HepG2 (cell line): ENCODE results near the gene TIGD6. TPM values are rescaled to one million over a fixed set of nuclear protein-coding genes. Genes with fewer than 3 reads are reported as not detected.

Experiments
- BRCA1 ChIP-seq: sonication (generic); formaldehyde crosslinking; IDR thresholded peaks from 2 replicates; pipeline ENCODE4 v1.4.0; 2020; ENCODE audit warnings: missing genetic modification reagents
- CC2D1A ChIP-seq: sonication (generic); formaldehyde crosslinking; IDR thresholded peaks from 2 replicates; pipeline ENCODE4 v1.8.1; 2023; ENCODE audit warnings: mild to moderate bottlenecking, missing genetic modification reagents
- HDAC6 ChIP-seq: fragments of 200-600 bp; sonication (generic); IDR thresholded peaks from 2 replicates; pipeline ENCODE4 v1.7.0; 2017; ENCODE audit warnings: mild to moderate bottlenecking, antibody characterized with exemption, low read length, low read depth
- HNF4A ChIP-seq: sonication (generic); formaldehyde crosslinking; IDR thresholded peaks from 2 replicates; pipeline ENCODE4 v1.4.0; 2020; ENCODE audit warnings: missing genetic modification reagents
- MAFF ChIP-seq: IDR thresholded peaks from 2 replicates; pipeline ENCODE4 v1.6.1; 2011; ENCODE audit warnings: low read depth, low read length, improper control_type of control experiment
- MAZ ChIP-seq, 2 experiments: sonication (generic) in 1 of 2; formaldehyde crosslinking in 1 of 2; IDR thresholded peaks; 2 replicates each; pipeline versions ENCODE4 v1.5.0 to v1.6.1; 2012 to 2020; ENCODE audit warnings: low read depth in 2 of 2, mild to moderate bottlenecking in 2 of 2, borderline replicate concordance in 1 of 2, improper control_type of control experiment in 1 of 2, low read length in 1 of 2, missing genetic modification reagents in 1 of 2, moderate library complexity in 1 of 2
- PRDM15 ChIP-seq: sonication (generic); formaldehyde crosslinking; IDR thresholded peaks from 2 replicates; pipeline ENCODE4 v1.4.0; 2020; ENCODE audit warnings: missing genetic modification reagents
- SIX1 ChIP-seq: sonication (generic); formaldehyde crosslinking; IDR thresholded peaks from 2 replicates; pipeline ENCODE4 v1.4.0; 2020; ENCODE audit warnings: missing genetic modification reagents, borderline replicate concordance
- SMC3 ChIP-seq: IDR thresholded peaks from 2 replicates; pipeline ENCODE4 v1.6.1; 2011; ENCODE audit warnings: low read length, improper control_type of control experiment
- TMF1 ChIP-seq: sonication (generic); formaldehyde crosslinking; IDR thresholded peaks from 2 replicates; pipeline ENCODE4 v1.8.1; 2022; ENCODE audit warnings: low read depth, missing genetic modification reagents
- ZBTB49 ChIP-seq: sonication (generic); formaldehyde crosslinking; IDR thresholded peaks from 2 replicates; pipeline ENCODE4 v1.4.0; 2020; ENCODE audit warnings: missing genetic modification reagents, borderline replicate concordance
- ZNF431 ChIP-seq: sonication (generic); formaldehyde crosslinking; IDR thresholded peaks from 2 replicates; pipeline ENCODE4 v1.9.0; 2022; ENCODE audit warnings: missing genetic modification reagents, low read depth, mild to moderate bottlenecking, borderline replicate concordance
- ZNF501 ChIP-seq: sonication (generic); formaldehyde crosslinking; IDR thresholded peaks from 2 replicates; pipeline ENCODE4 v1.5.1; 2020; ENCODE audit warnings: mild to moderate bottlenecking, moderate library complexity, missing genetic modification reagents
- ZNF546 ChIP-seq: sonication (generic); formaldehyde crosslinking; conservative IDR thresholded peaks from 2 replicates; pipeline ENCODE4 v1.8.1; 2023; ENCODE audit warnings: mild to moderate bottlenecking, missing genetic modification reagents
- ZNF644 ChIP-seq: IDR thresholded peaks from 2 replicates; pipeline ENCODE4 v1.6.1; 2016; ENCODE audit warnings: low read depth
- ZNF687 ChIP-seq: sonication (generic); formaldehyde crosslinking; IDR thresholded peaks from 2 replicates; pipeline ENCODE4 v1.5.1; 2020; ENCODE audit warnings: mild to moderate bottlenecking, missing genetic modification reagents, moderate library complexity
- ZNF816 ChIP-seq: sonication (generic); formaldehyde crosslinking; IDR thresholded peaks from 2 replicates; pipeline ENCODE4 v1.8.0; 2022; ENCODE audit warnings: missing genetic modification reagents, mild to moderate bottlenecking, borderline replicate concordance
- polyA plus RNA-seq, 8 experiments: library from polyadenylated mRNA; depleted of rRNA in 3 of 8; stranded (reverse) in 7 of 8; unstranded in 1 of 8; fragments of >200 nt; fragmentation: Illumina TruSeq in 4 of 8; extraction: Trizol in 4 of 8; gene quantifications; 2 replicates each; pipeline versions ENCODE4 v1.2.1 to v1.2.3, GENCODE V29; 2011 to 2016; ENCODE audit warnings: low read depth in 4 of 8, missing spikeins in 1 of 8, mixed read lengths in 1 of 8; ENCODE audit not compliant: insufficient read depth in 1 of 8
- total RNA-seq, 5 experiments: library from RNA; depleted of rRNA; stranded (reverse); fragments of >200 nt; fragmentation: Illumina TruSeq; extraction: Trizol; gene quantifications; 2 replicates each; pipeline ENCODE4 v1.2.3, GENCODE V29; 2016; ENCODE audit warnings: low read depth in 1 of 5

Gene TIGD6
- total and polyA plus RNA-seq, 2 of the 13 experiments (the other 11 are each of a cell fraction or from before 2014, with no cell fraction given), result 2.1 to 2.9 TPM

GRCh38 chr5:149957855-149958254 lies 42.6 kb downstream of the TIGD6 start (continued):
- TF ChIP-seq ZNF687 (CRISPR knock-in tag) (no peak), ZBTB49 (no peak), PRDM15 (CRISPR knock-in tag) (no peak), HNF4A (CRISPR knock-in tag) (peak; percentile 30), CC2D1A (no peak), SIX1 (CRISPR knock-in tag) (no peak), ZNF546 (CRISPR knock-in tag) (no peak), ZNF431 (CRISPR knock-in tag) (no peak), TMF1 (CRISPR knock-in tag) (no peak), SMC3 (no peak), ZNF816 (CRISPR knock-in tag) (no peak), ZNF501 (CRISPR knock-in tag) (no peak), MAZ (IDR thresholded peaks at IDR 0.05; ENCODE audit: borderline replicate concordance, low read depth, low read length) (no peak), MAZ (CRISPR knock-in tag; IDR thresholded peaks at IDR 0.05; ENCODE audit: low read depth) (no peak), MAFF (0 out of 2 replicates have a peak, but pooled peaks have one; percentile 25), ZNF644 (CRISPR knock-in tag) (peak; percentile 39; the same call in 1 of the 2 replicates), BRCA1 (CRISPR knock-in tag) (no peak), HDAC6 (no peak)
